Upper lobe of left lung (tissue), 6 donors: ENCODE measurements around the gene GSN. TPM values are rescaled to one million over a fixed set of nuclear protein-coding genes. Genes with fewer than 3 reads are reported as not detected.

Experiments
- ATAC-seq, 2 donors: fragments of 200-7000 bp; cut with Tn5 transposase; one replicate each; pipeline ENCODE4 v1.9.1; 2022; ENCODE audit warnings: mild to moderate bottlenecking in 2 of 2, moderate library complexity in 2 of 2; ENCODE audit not compliant: low FRiP score in 2 of 2
- DNase-seq, 2 donors: peaks; one replicate each; pipeline ENCODE4 v3.0.0-alpha.2; 2019 to 2020
- H3K27ac ChIP-seq, 4 donors: fragments of 200-600 bp; sonication (generic); one replicate each; pipeline ENCODE4 v1.5.1; 2016 to 2019
- H3K27me3 ChIP-seq, 4 donors: fragments of 200-600 bp; sonication (generic); one replicate each; pipeline ENCODE4 v1.5.1; 2017 to 2019
- H3K36me3 ChIP-seq, 4 donors: fragments of 200-600 bp; sonication (generic); one replicate each; pipeline ENCODE4 v1.5.1; 2016 to 2019
- H3K4me1 ChIP-seq, 4 donors: fragments of 200-600 bp; sonication (generic); one replicate each; pipeline ENCODE4 v1.5.1; 2018 to 2019
- H3K4me3 ChIP-seq, 4 donors: fragments of 200-600 bp; sonication (generic); one replicate each; pipeline ENCODE4 v1.5.1; 2017 to 2019; ENCODE audit warnings: mild to moderate bottlenecking in 2 of 4, moderate library complexity in 1 of 4
- H3K9me3 ChIP-seq, 4 donors: fragments of 200-600 bp; sonication (generic); one replicate each; pipeline ENCODE4 v1.5.1; 2018 to 2019
- CTCF ChIP-seq, 6 experiments: fragments of 450-650 bp in 4 of 6; fragments of 200-600 bp in 2 of 6; sonication (generic) in 2 of 6; IDR thresholded peaks; one replicate each; pipeline ENCODE4 v1.5.1; 2016 to 2019; ENCODE audit warnings: antibody characterized with exemption in 6 of 6
- EP300 ChIP-seq, 4 donors: sonication (generic); formaldehyde crosslinking; IDR thresholded peaks; one replicate each; pipeline ENCODE4 v1.5.1; 2017; ENCODE audit warnings: antibody characterized with exemption in 4 of 4, control low read depth in 2 of 4
- POLR2A ChIP-seq, 4 donors: fragments of 450-650 bp; IDR thresholded peaks; one replicate each; pipeline ENCODE4 v1.5.1; 2016 to 2017; ENCODE audit warnings: antibody characterized with exemption in 4 of 4, mild to moderate bottlenecking in 2 of 4
- POLR2AphosphoS5 ChIP-seq, 2 donors: sonication (generic); formaldehyde crosslinking; IDR thresholded peaks; one replicate each; pipeline ENCODE4 v1.5.1; 2017; ENCODE audit warnings: antibody characterized with exemption in 2 of 2
- WGBS, 2 donors: methylation state at CpG; one replicate each; pipeline ENCODE4 v1.1.5; 2017 to 2018; 5-methylcytosine and 5-hydroxymethylcytosine counted together
- total RNA-seq, 6 donors: library from RNA; depleted of rRNA in 4 of 6; stranded (reverse); fragments of >200 nt in 4 of 6; gene quantifications; one replicate each; pipeline versions ENCODE4 v1.1.0 to v1.2.1, GENCODE V29; 2016 to 2021
- donor health status: DM: no; HTN: no; CAD: no; lungs with moderate emphysema.
- donor health status: DM: no; HTN: yes; CAD: no; lungs with severe emphysema.

GSN gene
- total RNA-seq, 6 donors from 2014 or later, result 217 to 935 (median 648) TPM

- Histone ChIP-seq H3K9me3 (no peaks in the 10 kb centered on the region), H3K36me3 (no peaks in the 10 kb centered on the region), H3K4me3 (no peak overlapping the region), H3K4me1 (no peaks in the 10 kb centered on the region), H3K27ac (no peak overlapping the region), H3K27me3 (no peaks in the 10 kb centered on the region)
- ATAC-seq (no peak), DNase-seq (no peak)
- TF ChIP-seq POLR2AphosphoS5 (IDR thresholded peaks at IDR 0.05) (no peak), CTCF (IDR thresholded peaks at IDR 0.05) (no peak), POLR2A (IDR thresholded peaks at IDR 0.05) (no peak), EP300 (IDR thresholded peaks at IDR 0.05) (no peak)
- WGBS, 2 donors, result 87 to 88% methylated on average over 5 of the region's 5 CpGs
Measured at GRCh38 chr9:121230256-121230655, 37.7 kb upstream of the GSN start.

DNA sequence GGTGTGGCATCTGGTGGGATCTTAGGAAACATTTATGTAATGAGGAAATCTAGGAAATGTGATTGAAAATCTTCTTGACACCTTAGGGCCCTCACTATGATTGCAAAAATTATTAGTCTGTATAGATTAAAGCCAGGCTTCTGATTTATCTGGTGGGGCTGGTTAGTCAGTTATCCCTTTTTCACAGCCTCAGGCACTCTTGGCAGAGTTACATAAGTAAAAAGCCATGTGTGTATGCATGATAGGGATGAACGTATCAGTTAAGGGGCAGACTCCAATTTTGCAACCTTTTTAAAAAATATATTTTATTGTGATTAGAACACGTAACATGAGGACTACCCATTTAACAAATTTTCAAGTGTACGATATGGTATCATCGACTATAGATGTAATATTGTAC is 35.7 kb upstream of the GSN start:
- TF ChIP-seq CTCF (IDR thresholded peaks at IDR 0.05) (no peak), POLR2AphosphoS5 (IDR thresholded peaks at IDR 0.05) (no peak), POLR2A (IDR thresholded peaks at IDR 0.05) (no peak), EP300 (IDR thresholded peaks at IDR 0.05) (no peak)
- Histone ChIP-seq H3K27ac (no peak overlapping the region), H3K9me3 (no peaks in the 10 kb centered on the region), H3K4me3 (no peak overlapping the region), H3K36me3 (no peaks in the 10 kb centered on the region), H3K27me3 (no peaks in the 10 kb centered on the region), H3K4me1 (no peaks in the 10 kb centered on the region)
- ATAC-seq (no peak), DNase-seq (no peak)
- WGBS, 2 donors, result 91 to 97% methylated on average over 4 of the region's 4 CpGs

DNA sequence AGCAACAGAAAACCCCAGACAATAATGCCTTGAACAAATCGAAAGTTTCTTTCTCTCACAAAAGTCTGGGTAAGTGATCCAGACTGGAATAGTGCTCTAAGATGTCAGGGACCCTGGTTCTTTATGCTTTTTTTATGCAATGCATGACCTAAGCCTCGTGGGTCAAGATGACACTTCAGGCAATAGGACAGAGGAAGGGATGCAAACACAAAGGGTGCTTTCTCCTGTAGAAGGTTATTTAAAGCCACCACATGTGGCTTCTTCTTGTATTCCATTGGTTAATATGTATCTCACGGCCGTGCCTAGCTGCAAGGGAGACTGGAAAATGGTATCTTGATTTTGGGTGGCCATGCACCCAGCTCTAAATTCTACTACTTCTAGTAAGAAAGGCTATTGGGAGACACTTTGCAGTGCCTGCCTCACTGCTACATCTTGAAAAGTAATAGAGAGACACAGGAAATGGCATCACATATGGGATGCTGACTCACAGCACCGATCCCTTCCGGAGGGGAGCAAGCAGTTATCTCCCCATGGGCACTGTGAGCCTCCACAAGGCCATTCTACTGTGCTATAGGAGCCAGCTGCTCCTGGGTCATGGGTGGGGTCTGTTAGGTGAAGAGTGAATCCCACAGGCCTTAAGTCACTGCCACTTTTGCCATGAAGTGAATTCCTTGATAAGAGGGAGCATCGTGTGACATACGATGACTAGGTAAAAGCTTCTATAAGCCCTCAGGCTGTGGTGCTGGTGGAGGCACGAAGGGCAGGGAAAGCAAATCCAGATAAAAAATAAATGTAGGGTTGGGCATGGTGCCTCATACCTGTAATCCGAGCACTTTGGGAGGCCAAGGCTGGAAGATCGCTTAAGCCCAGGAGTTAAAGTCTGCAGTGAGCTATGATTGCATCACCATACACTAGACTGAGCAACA is 33.8 kb upstream of the GSN start:
- 87 to 89% methylated on average over 11 of the region's 11 CpGs for WGBS, 2 donors
- Histone ChIP-seq H3K36me3 (no peaks in the 10 kb centered on the region), H3K27ac (no peak overlapping the region), H3K4me3 (no peak overlapping the region), H3K4me1 (no peaks in the 10 kb centered on the region), H3K9me3 (no peaks in the 10 kb centered on the region), H3K27me3 (no peaks in the 10 kb centered on the region)
- no peak for TF ChIP-seq EP300 (IDR thresholded peaks at IDR 0.05)
- no peak for TF ChIP-seq POLR2A (IDR thresholded peaks at IDR 0.05)
- TF ChIP-seq POLR2AphosphoS5 (IDR thresholded peaks at IDR 0.05), result no peak
- no peak for TF ChIP-seq CTCF (IDR thresholded peaks at IDR 0.05)
- ATAC-seq (no peak), DNase-seq (peak in 1 of 2 donors; percentile 29)

DNA sequence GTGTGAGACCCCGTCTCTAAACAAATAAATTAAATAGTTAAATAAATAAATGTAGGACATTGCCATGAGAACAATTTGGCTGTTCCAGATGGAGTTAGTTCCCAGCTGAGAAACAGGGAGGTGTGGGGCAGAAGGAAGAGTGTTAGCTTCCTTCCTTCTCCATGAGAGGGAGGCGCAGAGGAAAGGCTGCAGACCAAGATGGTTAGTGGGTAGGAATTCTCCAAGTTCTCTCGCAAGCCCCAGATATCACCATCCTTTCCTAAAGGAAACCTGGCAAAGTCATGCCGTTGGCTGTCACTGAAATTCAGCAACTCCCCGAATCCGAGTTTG is 33.2 kb upstream of the GSN start:
- ATAC-seq (no peak), DNase-seq (no peak)
- WGBS, 2 donors, result 79 to 86% methylated on average over 6 of the region's 6 CpGs
- H3K36me3 ChIP-seq, result no peaks in the 10 kb centered on the region
- H3K9me3 ChIP-seq, result no peaks in the 10 kb centered on the region
- H3K27me3 ChIP-seq, result no peaks in the 10 kb centered on the region
- H3K4me3 ChIP-seq, result no peak overlapping the region
- no peak for TF ChIP-seq POLR2A (IDR thresholded peaks at IDR 0.05)
- no peak for TF ChIP-seq EP300 (IDR thresholded peaks at IDR 0.05)
- H3K4me1 ChIP-seq, result no peaks in the 10 kb centered on the region
- no peak overlapping the region for H3K27ac ChIP-seq

- WGBS, 2 donors, result 95 to 96% methylated on average over 5 of the region's 5 CpGs
- ATAC-seq (no peak), DNase-seq (no peak)
- H3K36me3 ChIP-seq, result no peaks in the 10 kb centered on the region
- no peaks in the 10 kb centered on the region for H3K27me3 ChIP-seq
- H3K4me3 ChIP-seq, result no peak overlapping the region
- TF ChIP-seq EP300 (IDR thresholded peaks at IDR 0.05) (no peak), CTCF (IDR thresholded peaks at IDR 0.05) (no peak), POLR2AphosphoS5 (IDR thresholded peaks at IDR 0.05) (no peak), POLR2A (IDR thresholded peaks at IDR 0.05) (no peak)
- no peaks in the 10 kb centered on the region for H3K4me1 ChIP-seq
- no peaks in the 10 kb centered on the region for H3K9me3 ChIP-seq
- H3K27ac ChIP-seq, result no peak overlapping the region
Measured at GRCh38 chr9:121235512-121235911, 32.5 kb upstream of the GSN start.
